ENCODE measurements around the gene SYT3. TPM values are rescaled to one million over a fixed set of nuclear protein-coding genes. Genes with fewer than 3 reads are reported as not detected.

SYT3 gene
- total RNA-seq, 1 experiment from 2014 or later = not detected

GRCh38 chr19:50679177-50680125, 39.8 kb upstream of the SYT3 start:
- CTCF ChIA-PET = interaction anchor here (0.5 kb wide), 1 partner anchor 88 kb away, joined by 4 read pairs; no protein-coding TSS in a partner anchor
- no peak overlapping the region for H3K27ac Mint-ChIP-seq (ENCODE audit: unreplicated experiment)
- no peak overlapping the region for H3K4me3 Mint-ChIP-seq (ENCODE audit: low read depth, unreplicated experiment)
- BruUV-seq (replicated peaks) = no TSS peak
- peaks cover 86% of the 10 kb centered on the region for H3K27me3 Mint-ChIP-seq (ENCODE audit: unreplicated experiment)
- peaks cover 6% of the 10 kb centered on the region for H3K36me3 Mint-ChIP-seq (ENCODE audit: insufficient read depth, unreplicated experiment)
- H3K9me3 Mint-ChIP-seq (ENCODE audit: low read depth, unreplicated experiment) = no peaks in the 10 kb centered on the region
- DNase-seq = peak; percentile 86
- H3K4me1 Mint-ChIP-seq (ENCODE audit: low read depth, unreplicated experiment) = no peaks in the 10 kb centered on the region
- TF ChIP-seq CTCF (IDR thresholded peaks at IDR 0.05; ENCODE audit: unreplicated experiment) = no peak
- intact Hi-C loops (cut with micrococcal nuclease; ENCODE audit: unreplicated experiment) = no loop called here

- H3K4me3 Mint-ChIP-seq (ENCODE audit: low read depth, unreplicated experiment) = no peak overlapping the region
- peaks cover 6% of the 10 kb centered on the region for H3K36me3 Mint-ChIP-seq (ENCODE audit: insufficient read depth, unreplicated experiment)
- no TSS peak for BruUV-seq (replicated peaks)
- CTCF ChIA-PET = no interaction called here
- H3K9me3 Mint-ChIP-seq (ENCODE audit: low read depth, unreplicated experiment) = no peaks in the 10 kb centered on the region
- peaks cover 86% of the 10 kb centered on the region for H3K27me3 Mint-ChIP-seq (ENCODE audit: unreplicated experiment)
- no peak for DNase-seq
- no peak for TF ChIP-seq CTCF (IDR thresholded peaks at IDR 0.05; ENCODE audit: unreplicated experiment)
- H3K4me1 Mint-ChIP-seq (ENCODE audit: low read depth, unreplicated experiment) = no peaks in the 10 kb centered on the region
- no peak overlapping the region for H3K27ac Mint-ChIP-seq (ENCODE audit: unreplicated experiment)
- intact Hi-C loops (cut with micrococcal nuclease; ENCODE audit: unreplicated experiment) = no loop called here
Observed at GRCh38 chr19:50678323-50678722, 38.6 kb upstream of the SYT3 start.

GRCh38 chr19:50677636-50678035, 38.0 kb upstream of the SYT3 start:
- Mint-ChIP-seq H3K36me3 (ENCODE audit: insufficient read depth, unreplicated experiment) (peaks cover 11% of the 10 kb centered on the region), H3K4me1 (ENCODE audit: low read depth, unreplicated experiment) (no peaks in the 10 kb centered on the region)
- TF ChIP-seq CTCF (IDR thresholded peaks at IDR 0.05; ENCODE audit: unreplicated experiment) = no peak

DNA sequence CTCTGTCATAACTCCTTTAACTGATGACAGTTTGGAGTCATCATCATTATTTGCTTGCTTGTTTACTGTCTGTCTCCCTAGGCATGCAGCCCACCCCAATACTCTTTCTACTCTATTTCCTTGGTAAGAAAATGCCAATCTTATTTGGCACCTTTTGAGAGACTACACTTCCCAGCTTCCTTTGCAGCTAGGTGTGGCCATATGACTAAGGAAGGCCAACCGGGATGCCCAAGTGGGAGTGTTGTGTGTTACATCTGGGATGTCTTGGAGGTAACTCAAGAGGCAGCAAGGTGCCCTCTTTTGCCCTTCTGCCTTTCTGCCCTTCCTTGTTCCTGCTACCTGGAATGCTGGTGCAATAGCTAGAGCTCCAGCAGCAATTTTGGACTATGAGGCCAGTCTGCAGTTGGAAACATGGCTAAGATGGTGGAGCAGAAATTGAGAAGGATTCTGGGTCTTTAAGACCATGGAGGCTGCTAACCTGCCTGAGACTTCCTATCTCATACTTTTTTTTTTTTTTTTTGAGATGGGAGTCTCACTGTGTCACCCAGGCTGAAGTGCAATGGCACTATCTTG, 37.0 kb upstream of the SYT3 start:
- intact Hi-C loops (cut with micrococcal nuclease; ENCODE audit: unreplicated experiment) = no loop called here
- no peaks in the 10 kb centered on the region for H3K4me1 Mint-ChIP-seq (ENCODE audit: low read depth, unreplicated experiment)
- no TSS peak for BruUV-seq (replicated peaks)
- CTCF ChIA-PET = no interaction called here
- no peak overlapping the region for H3K4me3 Mint-ChIP-seq (ENCODE audit: low read depth, unreplicated experiment)
- peaks cover 11% of the 10 kb centered on the region for H3K36me3 Mint-ChIP-seq (ENCODE audit: insufficient read depth, unreplicated experiment)
- DNase-seq = no peak
- TF ChIP-seq CTCF (IDR thresholded peaks at IDR 0.05; ENCODE audit: unreplicated experiment) = no peak
- H3K27me3 Mint-ChIP-seq (ENCODE audit: unreplicated experiment) = peaks cover 86% of the 10 kb centered on the region
- no peaks in the 10 kb centered on the region for H3K9me3 Mint-ChIP-seq (ENCODE audit: low read depth, unreplicated experiment)
- H3K27ac Mint-ChIP-seq (ENCODE audit: unreplicated experiment) = no peak overlapping the region

More at GRCh38 chr19:50677636-50678035, 38.0 kb upstream of the SYT3 start:
- CTCF ChIA-PET = no interaction called here
- no TSS peak for BruUV-seq (replicated peaks)
- Mint-ChIP-seq H3K9me3 (ENCODE audit: low read depth, unreplicated experiment) (no peaks in the 10 kb centered on the region), H3K27me3 (ENCODE audit: unreplicated experiment) (peaks cover 86% of the 10 kb centered on the region), H3K27ac (ENCODE audit: unreplicated experiment) (no peak overlapping the region), H3K4me3 (ENCODE audit: low read depth, unreplicated experiment) (no peak overlapping the region)
- intact Hi-C loops (cut with micrococcal nuclease; ENCODE audit: unreplicated experiment) = no loop called here
- DNase-seq = no peak
